HG03097 (cell line): ENCODE measurements around the gene C1orf50.

ENCODE experiments used
- ATAC-seq: cut with Tn5 transposase; IDR thresholded peaks from one replicate; pipeline ENCODE4 v1.9.1; 2021; ENCODE audit not compliant: unreplicated experiment, low FRiP score

Gene C1orf50

GRCh38 chr1:42758641-42759040 is 8.4 kb upstream of the C1orf50 start:
- ATAC-seq: no peak

DNA sequence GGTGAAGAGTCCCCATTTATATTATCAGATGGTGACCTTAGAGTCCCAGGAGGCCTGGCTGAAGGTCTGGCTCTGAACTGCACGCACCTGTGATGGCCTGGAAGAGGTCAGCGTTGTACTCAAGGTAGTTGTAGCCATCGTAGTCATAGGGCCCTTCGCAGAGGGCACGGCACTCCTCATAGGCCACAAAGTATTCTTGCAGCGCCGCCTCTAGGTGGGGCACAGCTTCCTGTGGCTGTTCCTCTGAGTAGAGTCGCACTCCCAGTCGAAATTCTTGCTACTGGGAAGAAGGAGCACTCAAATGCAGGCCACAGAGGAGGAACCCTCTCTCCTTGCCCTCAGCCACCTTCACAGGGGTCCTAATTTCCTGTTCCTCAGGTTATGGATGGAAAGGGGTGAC is 7.9 kb upstream of the C1orf50 start:
- ATAC-seq: no peak

- ATAC-seq: no peak
Observed at GRCh38 chr1:42761567-42761966, 5.5 kb upstream of the C1orf50 start.

GRCh38 chr1:42762269-42762668 is 4.8 kb upstream of the C1orf50 start:
- ATAC-seq: no peak

- no peak for ATAC-seq
Observed at GRCh38 chr1:42765269-42765668, 1.8 kb upstream of the C1orf50 start.

DNA sequence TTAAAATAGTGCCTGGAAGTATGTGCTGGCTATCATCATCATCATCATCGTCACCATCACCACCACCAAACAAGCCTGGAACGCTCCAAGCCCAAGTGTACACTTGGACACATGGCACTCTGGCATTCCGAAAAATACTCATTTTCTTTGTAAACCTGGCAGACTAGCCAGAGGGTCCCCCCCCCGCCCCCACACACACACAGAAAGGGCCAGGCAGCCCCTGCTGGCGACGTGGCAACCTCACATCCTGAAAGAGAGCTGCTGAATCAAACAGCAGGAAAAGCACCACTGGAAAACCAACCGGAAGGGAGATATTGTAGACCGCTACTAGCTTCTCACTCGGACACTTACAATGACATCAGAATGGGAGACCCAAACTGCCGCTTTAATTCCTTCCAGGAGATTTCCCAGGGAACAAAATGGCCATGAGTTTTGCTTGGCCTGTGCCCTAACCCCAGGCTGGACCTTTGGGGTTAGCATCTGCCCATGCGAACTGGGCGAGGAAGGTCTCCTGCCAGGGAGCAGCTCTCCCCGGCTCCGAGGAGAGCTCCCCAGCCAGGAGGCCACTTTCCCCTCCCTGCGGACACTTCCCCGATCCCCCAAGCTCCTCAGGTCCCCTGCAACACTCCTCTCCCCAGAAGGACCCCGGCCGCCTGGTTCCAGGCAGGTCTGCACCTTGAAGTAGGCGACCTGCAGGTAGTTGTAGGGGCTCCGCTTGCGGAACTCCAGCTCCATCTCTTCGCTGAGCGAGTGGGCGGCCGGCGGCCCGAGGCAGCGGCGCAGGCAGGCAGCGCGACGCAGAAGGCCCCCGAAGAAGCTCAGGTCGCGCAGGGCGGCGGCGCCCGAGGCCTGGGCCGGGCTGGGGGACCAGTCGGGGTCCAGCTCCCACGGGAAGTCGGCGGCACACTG is 963 bp upstream of the C1orf50 start:
- ATAC-seq: peak; percentile 12

GRCh38 chr1:42767510-42768000 is 506 bp downstream of the C1orf50 start:
- ATAC-seq: peak; percentile 14

GRCh38 chr1:42768172-42768571 is 1.1 kb downstream of the C1orf50 start:
- no peak for ATAC-seq

DNA sequence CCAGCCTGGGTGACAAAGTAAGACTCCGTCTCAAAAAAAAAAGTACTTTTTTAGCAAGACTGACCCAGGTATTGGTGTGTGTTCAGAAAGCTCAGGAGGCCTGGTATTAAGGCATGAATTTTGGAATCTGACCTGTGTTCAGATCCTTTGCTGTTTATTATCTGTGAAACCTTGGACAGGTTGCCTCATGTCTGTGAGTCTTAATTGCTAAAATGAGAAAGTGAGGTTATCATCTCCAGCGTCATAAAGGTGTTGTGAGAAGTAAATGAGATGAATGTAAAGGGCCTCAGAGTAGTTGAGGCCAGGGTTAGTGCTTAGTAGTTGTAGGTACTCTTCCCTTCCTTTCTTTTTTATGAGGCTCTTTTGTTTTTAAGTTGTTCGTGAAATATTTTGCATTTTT is 2.8 kb downstream of the C1orf50 start:
- ATAC-seq: no peak

DNA sequence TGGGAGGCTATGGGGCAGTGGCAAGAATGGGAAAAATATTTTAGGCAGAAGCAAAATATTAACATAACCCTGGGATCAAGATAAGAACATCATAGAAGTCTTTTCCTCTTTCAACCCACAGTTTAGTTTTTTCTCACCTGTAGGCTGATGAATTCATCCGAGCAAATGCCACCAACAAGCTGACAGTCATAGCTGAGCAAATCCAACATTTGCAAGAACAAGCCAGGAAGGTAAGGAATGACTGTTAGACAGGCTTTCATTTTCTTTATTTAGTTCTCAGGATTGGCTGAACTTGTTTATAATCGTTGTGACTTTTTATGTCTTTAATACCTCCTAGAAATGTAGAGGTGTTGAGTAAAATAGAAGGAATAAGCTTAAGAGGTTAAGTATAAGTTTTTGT is 6.4 kb downstream of the C1orf50 start:
- no peak for ATAC-seq

GRCh38 chr1:42774928-42775526 is 8.0 kb downstream of the C1orf50 start:
- ATAC-seq: no peak

- no peak for ATAC-seq
Observed at GRCh38 chr1:42776502-42776901, 9.5 kb downstream of the C1orf50 start.

- no peak for ATAC-seq
Observed at GRCh38 chr1:42777852-42778251, 10.8 kb downstream of the C1orf50 start.

DNA sequence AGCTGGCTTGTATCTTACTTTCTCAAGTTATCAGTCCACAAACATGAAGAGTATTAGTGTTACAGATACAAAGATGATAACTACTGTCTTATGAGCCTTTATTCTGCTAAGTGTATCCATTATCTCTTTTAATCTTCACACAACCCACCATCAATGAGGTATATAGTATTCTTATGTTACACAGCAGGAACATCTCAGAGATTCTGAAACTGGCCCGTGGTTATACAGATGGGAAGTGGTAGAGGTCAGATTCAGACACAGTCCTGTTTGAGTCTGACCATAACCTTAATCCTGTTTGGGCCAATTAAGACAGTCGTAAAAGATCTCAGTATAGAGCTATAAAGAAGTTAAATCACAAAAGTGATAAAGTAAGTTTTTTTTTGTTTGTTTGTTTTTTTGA is 12.7 kb downstream of the C1orf50 start:
- no peak for ATAC-seq

GRCh38 chr1:42780176-42780575 is 13.1 kb downstream of the C1orf50 start:
- ATAC-seq: no peak

GRCh38 chr1:42783092-42783491 is 16.0 kb downstream of the C1orf50 start:
- ATAC-seq: no peak

- ATAC-seq: no peak
Observed at GRCh38 chr1:42784547-42784945, 17.5 kb downstream of the C1orf50 start.

GRCh38 chr1:42784946-42785693 is 18.1 kb downstream of the C1orf50 start, which contains the start of gene TMEM269:
Gene TMEM269, plus strand, starts transcription at chr1:42784991. Its CDS starts 4,903 bp downstream, at chr1:42789894.
- no peak for ATAC-seq

DNA sequence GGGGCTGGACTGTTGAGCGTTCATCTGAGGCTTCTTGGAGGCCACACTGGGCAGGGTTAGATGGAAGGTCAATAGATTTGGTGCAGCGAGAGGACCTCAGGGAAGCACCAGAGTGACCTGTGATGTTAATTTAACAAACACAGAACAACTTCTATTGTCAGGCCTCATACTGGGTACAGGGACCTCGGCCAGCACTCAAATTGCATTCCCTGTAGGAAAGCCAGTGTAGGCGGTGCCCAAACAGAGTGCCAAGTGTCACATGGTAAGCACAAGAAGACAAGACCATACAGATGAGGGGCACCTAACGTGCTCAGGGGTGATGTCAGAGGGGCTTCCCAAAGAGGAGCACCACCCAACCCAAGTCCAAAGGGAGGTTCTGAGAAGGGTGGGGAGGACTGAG is 19.0 kb downstream of the C1orf50 start:
- ATAC-seq: no peak

- ATAC-seq: no peak
Observed at GRCh38 chr1:42788021-42788420, 21.0 kb downstream of the C1orf50 start.

DNA sequence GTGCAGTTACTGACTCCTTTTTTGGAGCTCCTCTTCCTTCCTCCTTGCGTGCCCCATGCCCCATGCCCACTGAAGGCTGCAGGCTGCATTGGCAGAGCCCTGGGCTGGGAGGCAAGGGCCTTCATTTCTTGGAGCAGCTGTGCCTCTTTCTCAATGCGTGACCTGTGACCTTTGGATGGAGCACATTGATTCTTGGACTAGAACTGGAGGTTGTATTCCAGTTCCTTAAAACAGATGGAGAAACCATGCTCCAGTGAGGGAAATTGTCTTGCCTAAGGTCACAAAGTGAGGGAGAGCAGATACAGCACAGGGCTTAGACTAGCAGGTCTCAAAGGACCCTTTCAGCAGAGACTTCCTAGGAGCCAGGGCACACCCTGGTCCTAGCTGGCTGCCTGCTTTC is 26.8 kb downstream of the C1orf50 start:
- ATAC-seq: no peak
